GM12878 (cell line): ENCODE results near the gene TMC6.

Source experiments
- EZH2 ChIP-seq: IDR thresholded peaks from 2 replicates; pipeline ENCODE4 v1.6.1; 2012; ENCODE audit warnings: low read depth, mild to moderate bottlenecking, control low read depth, inconsistent platforms, low read length, borderline replicate concordance; ENCODE audit not compliant: control insufficient read depth
- POLR2A ChIP-seq: IDR thresholded peaks from 2 replicates; pipeline ENCODE4 v1.6.1; 2011; ENCODE audit warnings: low read depth, mild to moderate bottlenecking, low read length
- POLR2AphosphoS5 ChIP-seq: IDR thresholded peaks from 2 replicates; pipeline ENCODE4 v1.6.1; 2011; ENCODE audit warnings: mild to moderate bottlenecking, low read length, inconsistent platforms
- RB1 ChIP-seq: fragments of 450-650 bp; formaldehyde crosslinking; IDR thresholded peaks from 2 replicates; pipeline ENCODE4 v1.6.1; 2017; ENCODE audit warnings: mild to moderate bottlenecking, borderline replicate concordance
- TF ChIP-seq, protein P1 (sequence below), 3 experiments: IDR thresholded peaks in 2 of 3; conservative IDR thresholded peaks in 1 of 3; 2 replicates each; pipeline ENCODE4 v1.5.1; 2011; ENCODE audit warnings: low read depth in 3 of 3, low read length in 3 of 3, mild to moderate bottlenecking in 3 of 3, control low read depth in 2 of 3, moderate library complexity in 2 of 3, inconsistent platforms in 1 of 3, mixed read lengths in 1 of 3; ENCODE audit not compliant: control insufficient read depth in 2 of 3, insufficient read depth in 1 of 3; ENCODE audit errors: extremely low read depth in 1 of 3

DNA sequence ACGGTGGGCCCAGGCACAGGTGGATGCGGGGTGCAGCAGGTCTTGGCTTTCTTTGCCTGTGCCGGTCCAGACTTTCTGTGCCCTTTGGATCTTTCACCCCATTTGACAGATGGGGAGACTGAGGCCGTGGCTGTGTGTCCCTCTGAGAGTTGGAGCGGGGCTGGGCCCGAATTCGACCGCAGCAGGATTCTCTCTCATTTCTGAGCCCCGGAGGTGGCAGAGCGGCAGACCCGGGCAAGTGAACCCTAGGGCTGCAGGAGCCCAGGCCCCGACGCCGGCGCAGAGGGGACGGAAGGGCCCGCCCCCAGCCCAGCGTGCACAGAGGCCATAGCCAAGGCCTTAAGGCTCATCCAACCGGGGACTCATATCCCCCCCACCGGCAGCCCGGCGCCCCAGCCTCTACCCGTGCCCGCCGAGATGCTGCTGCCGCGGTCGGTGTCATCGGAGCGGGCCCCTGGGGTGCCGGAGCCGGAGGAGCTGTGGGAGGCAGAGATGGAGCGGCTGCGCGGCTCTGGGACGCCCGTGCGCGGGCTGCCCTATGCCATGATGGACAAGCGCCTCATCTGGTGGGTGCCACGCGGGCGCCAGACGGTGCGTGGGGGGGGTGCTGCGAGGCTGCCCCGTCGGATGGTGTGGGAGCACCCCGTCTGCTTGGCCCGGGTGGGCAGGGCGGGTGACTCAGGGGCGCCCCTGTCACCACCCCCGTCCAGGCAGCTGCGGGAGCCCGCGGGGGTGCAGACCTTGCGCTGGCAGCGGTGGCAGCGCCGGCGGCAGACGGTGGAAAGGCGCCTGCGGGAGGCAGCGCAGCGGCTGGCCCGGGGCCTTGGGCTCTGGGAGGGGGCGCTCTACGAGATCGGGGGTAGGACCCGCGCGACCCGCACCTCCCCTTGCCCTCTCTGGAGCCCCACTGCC, 2.9 kb upstream of the TMC6 start:
- TF ChIP-seq POLR2A (peak; percentile 0), EZH2 (no peak), RB1 (no peak), POLR2AphosphoS5 (peak; percentile 73)
- TF ChIP-seq, protein P1, sequence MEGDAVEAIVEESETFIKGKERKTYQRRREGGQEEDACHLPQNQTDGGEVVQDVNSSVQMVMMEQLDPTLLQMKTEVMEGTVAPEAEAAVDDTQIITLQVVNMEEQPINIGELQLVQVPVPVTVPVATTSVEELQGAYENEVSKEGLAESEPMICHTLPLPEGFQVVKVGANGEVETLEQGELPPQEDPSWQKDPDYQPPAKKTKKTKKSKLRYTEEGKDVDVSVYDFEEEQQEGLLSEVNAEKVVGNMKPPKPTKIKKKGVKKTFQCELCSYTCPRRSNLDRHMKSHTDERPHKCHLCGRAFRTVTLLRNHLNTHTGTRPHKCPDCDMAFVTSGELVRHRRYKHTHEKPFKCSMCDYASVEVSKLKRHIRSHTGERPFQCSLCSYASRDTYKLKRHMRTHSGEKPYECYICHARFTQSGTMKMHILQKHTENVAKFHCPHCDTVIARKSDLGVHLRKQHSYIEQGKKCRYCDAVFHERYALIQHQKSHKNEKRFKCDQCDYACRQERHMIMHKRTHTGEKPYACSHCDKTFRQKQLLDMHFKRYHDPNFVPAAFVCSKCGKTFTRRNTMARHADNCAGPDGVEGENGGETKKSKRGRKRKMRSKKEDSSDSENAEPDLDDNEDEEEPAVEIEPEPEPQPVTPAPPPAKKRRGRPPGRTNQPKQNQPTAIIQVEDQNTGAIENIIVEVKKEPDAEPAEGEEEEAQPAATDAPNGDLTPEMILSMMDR (IDR thresholded peaks at IDR 0.05 in 2 of 3, conservative IDR thresholded peaks at IDR 0.05 in 1 of 3; ENCODE audit: control insufficient read depth in 2 of 3, extremely low read depth in 1 of 3, insufficient read depth in 1 of 3, low read depth in 3 of 3, low read length in 3 of 3), result no peak
